NCI-H128 (cell line): ENCODE results near the gene SSTR3.
"Not testable (repeated sequence)": the region's sequence is repeated elsewhere in the genome, so short reads cannot be mapped to it uniquely, and the experiment has no call there.

ENCODE experiments used
- DNase-seq: peaks from one replicate; lab custom pipeline; 2025; ENCODE audit not compliant: unreplicated experiment; lab: John Stamatoyannopoulos, UW

SSTR3 gene

GRCh38 chr22:37182949-37183245 is 29.4 kb downstream of the SSTR3 start:
- DNase-seq, result no peak

GRCh38 chr22:37182101-37182948 is 30.0 kb downstream of the SSTR3 start:
- DNase-seq, result no peak

- no peak for DNase-seq
Measured at GRCh38 chr22:37181681-37182080, 30.6 kb downstream of the SSTR3 start.

- DNase-seq, result no peak
Measured at GRCh38 chr22:37180531-37181231, 31.6 kb downstream of the SSTR3 start.

GRCh38 chr22:37179622-37180420 is 32.5 kb downstream of the SSTR3 start:
- DNase-seq, result no peak

GRCh38 chr22:37179126-37179470 is 33.2 kb downstream of the SSTR3 start:
- no peak for DNase-seq

- no peak for DNase-seq
Measured at GRCh38 chr22:37178350-37179125, 33.7 kb downstream of the SSTR3 start.

- no peak for DNase-seq
Measured at GRCh38 chr22:37177755-37178154, 34.5 kb downstream of the SSTR3 start.

- no peak for DNase-seq
Measured at GRCh38 chr22:37177221-37177620, 35.1 kb downstream of the SSTR3 start.

GRCh38 chr22:37176464-37177061 is 35.7 kb downstream of the SSTR3 start:
- DNase-seq, result no peak

DNA sequence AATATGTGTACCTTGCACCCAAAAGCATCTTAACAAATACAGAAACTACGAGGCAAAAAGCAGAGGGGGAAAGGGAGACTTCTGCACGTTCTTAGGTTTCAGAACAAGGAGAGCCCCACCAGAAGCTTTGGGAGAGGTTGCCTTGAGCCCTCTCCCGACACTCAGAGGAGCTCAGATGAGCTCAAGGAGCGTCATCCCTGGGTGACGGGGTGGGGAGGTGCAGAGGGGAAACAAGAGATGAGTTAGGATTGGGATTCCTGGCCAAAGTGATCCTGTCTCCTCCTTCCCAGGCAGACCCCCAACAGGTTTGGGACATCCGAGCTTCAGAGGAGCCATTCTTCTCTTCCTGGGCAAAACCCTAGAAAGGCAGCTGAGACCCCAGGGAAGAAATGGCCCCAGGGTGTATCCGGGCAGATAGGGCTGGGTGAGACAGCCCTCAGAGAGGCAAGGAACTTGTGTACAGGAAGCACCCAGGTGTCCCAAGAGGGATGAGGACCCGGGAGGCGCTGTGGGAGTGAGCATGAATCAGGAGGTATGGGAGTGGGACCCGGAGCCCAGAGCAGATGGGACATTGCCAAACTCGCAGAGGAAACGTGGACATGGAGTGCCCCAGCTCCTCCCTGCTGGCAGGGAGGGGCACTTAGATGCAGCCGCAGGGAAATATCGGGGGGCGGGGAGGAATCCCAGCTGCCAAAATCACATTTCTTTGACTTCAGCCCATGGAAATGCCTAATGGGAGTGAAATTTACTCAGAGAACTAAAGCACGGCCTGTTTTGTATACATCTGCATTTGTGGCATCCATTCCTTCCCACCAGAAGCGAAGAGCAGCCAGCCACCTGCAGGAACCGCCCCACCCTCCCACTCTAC is 36.6 kb downstream of the SSTR3 start:
- DNase-seq, result no peak

DNA sequence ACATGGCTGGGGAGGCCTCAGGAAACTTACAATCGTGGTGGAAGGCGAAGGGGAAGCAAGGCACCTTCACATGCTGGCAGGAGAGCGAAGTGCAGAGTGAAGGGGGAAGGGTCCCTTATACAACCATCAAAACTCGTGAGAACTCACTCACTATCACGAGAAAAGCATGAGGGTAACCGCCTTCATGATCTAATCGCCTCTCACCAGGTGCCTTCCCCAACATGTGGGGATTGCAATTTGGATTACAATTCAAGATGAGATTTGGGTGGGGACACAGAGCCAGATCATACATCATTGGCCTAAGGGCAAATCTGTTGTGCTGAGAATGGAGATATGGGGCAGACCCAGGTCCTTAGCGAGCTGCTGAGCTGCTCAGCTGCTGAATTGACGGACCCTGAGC is 37.3 kb downstream of the SSTR3 start:
- no peak for DNase-seq

GRCh38 chr22:37173709-37174108 is 38.6 kb downstream of the SSTR3 start:
- DNase-seq, result no peak

GRCh38 chr22:37172266-37173245 is 39.7 kb downstream of the SSTR3 start:
- DNase-seq, result no peak

DNA sequence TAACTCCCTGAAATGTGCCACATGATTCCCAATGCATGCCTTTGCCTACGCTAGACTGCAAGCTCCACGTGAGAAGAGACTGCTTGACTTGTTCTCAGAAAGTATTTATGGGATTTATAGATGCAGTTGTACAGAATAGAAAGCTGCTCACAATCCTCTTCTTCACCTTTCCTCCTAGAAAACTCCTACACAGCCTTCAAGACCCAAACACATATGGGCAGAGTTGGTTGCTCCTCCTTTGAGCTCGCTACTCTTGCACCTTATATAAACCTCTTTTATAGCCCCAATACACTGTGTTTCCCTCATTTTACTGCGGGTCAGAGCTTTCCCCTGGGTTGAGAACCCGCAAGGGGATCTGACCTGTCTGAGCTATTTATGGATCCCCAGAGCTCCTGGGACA is 40.6 kb downstream of the SSTR3 start:
- no peak for DNase-seq

GRCh38 chr22:37170689-37171405 is 41.4 kb downstream of the SSTR3 start:
- not testable (repeated sequence) for DNase-seq

DNA sequence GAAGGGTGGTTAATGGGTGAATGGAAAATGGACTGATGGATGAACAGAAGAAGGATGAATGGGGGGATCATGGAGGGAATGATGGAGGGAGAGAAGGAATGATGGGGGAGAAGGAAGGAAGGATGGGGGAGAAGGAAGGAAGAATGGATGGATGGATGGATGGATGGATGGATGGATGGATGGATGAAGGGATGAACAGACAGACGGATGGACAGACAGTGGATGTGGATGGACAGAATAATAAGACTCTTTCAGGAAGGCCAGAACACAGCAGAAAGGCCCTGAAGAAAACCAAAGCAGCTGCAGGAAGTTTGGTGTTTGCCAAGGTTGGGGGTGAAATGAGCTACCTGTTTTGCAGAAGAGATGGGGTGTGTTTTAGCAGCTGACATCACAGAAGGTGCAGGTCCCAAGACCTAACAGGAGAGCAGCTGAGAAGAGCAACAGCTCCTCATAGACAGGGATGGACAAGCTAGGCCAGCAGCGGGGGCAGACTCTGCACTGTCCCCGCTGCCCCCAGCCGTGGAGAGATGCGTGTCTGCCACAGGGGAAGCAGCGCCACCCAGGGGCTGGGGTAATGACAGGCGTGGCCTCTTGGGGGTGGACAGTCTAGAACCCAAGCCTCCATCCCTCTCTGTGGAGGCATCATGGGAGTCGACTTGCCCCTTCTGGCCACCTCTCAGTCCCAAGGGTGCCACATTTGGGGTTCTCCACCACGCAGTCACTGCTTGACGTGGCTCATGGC is 42.2 kb downstream of the SSTR3 start:
- DNase-seq, result no peak
